ENCODE measurements around the gene CBR1. TPM values are rescaled to one million over a fixed set of nuclear protein-coding genes. Genes with fewer than 3 reads are reported as not detected.

The CBR1 gene
- total RNA-seq, 1 donor: 73.5 TPM

- no peak for TF ChIP-seq CTCF (IDR thresholded peaks at IDR 0.05; ENCODE audit: extremely low read depth, low read depth, low read length)
- Histone ChIP-seq H3K36me3 (ENCODE audit: insufficient read depth, low read length) (no peaks in the 10 kb centered on the region), H3K27ac (ENCODE audit: low read depth, low read length) (no peak overlapping the region), H3K4me1 (ENCODE audit: insufficient read depth, low read length) (peaks cover 6% of the 10 kb centered on the region), H3K4me2 (ENCODE audit: insufficient read depth, low read length) (no peak overlapping the region), H3K9me3 (ENCODE audit: low read depth, low read length) (no peaks in the 10 kb centered on the region), H3K27me3 (ENCODE audit: insufficient read depth, low read length) (peaks cover 29% of the 10 kb centered on the region), H3K79me2 (ENCODE audit: insufficient read depth, low read length) (no peaks in the 10 kb centered on the region), H4K20me1 (ENCODE audit: insufficient read depth, low read length) (no peaks in the 10 kb centered on the region), H2AFZ (ENCODE audit: low read length) (no peak overlapping the region), H3K4me3 (ENCODE audit: insufficient read depth, low read length) (no peak overlapping the region)
- no peak for DNase-seq (ENCODE audit: insufficient read length, low spot score, missing footprints)
Observed at GRCh38 chr21:36100971-36101641, 31.3 kb downstream of the CBR1 start.

- TF ChIP-seq CTCF (IDR thresholded peaks at IDR 0.05; ENCODE audit: extremely low read depth, low read depth, low read length): no peak
- H3K79me2 ChIP-seq (ENCODE audit: insufficient read depth, low read length): no peaks in the 10 kb centered on the region
Observed at GRCh38 chr21:36103434-36103833, 33.6 kb downstream of the CBR1 start.

GRCh38 chr21:36104317-36105300, 34.8 kb downstream of the CBR1 start:
- H3K4me3 ChIP-seq (ENCODE audit: insufficient read depth, low read length): peak overlapping the region; percentile 51
- H3K4me1 ChIP-seq (ENCODE audit: insufficient read depth, low read length): peaks cover 6% of the 10 kb centered on the region
- H3K79me2 ChIP-seq (ENCODE audit: insufficient read depth, low read length): no peaks in the 10 kb centered on the region
- peak; percentile 53 for TF ChIP-seq CTCF (IDR thresholded peaks at IDR 0.05; ENCODE audit: extremely low read depth, low read depth, low read length)
- H3K4me2 ChIP-seq (ENCODE audit: insufficient read depth, low read length): peak overlapping the region; percentile 68
- H4K20me1 ChIP-seq (ENCODE audit: insufficient read depth, low read length): no peaks in the 10 kb centered on the region
- H3K27me3 ChIP-seq (ENCODE audit: insufficient read depth, low read length): peaks cover 39% of the 10 kb centered on the region
- no peaks in the 10 kb centered on the region for H3K9me3 ChIP-seq (ENCODE audit: low read depth, low read length)
- no peak overlapping the region for H3K27ac ChIP-seq (ENCODE audit: low read depth, low read length)
- H2AFZ ChIP-seq (ENCODE audit: low read length): peak overlapping the region; percentile 51
- no peak for DNase-seq (ENCODE audit: insufficient read length, low spot score, missing footprints)
- H3K36me3 ChIP-seq (ENCODE audit: insufficient read depth, low read length): no peaks in the 10 kb centered on the region

More at GRCh38 chr21:36103434-36103833, 33.6 kb downstream of the CBR1 start:
- H3K4me3 ChIP-seq (ENCODE audit: insufficient read depth, low read length): no peak overlapping the region
- no peaks in the 10 kb centered on the region for H3K36me3 ChIP-seq (ENCODE audit: insufficient read depth, low read length)
- H3K27me3 ChIP-seq (ENCODE audit: insufficient read depth, low read length): peaks cover 32% of the 10 kb centered on the region
- H4K20me1 ChIP-seq (ENCODE audit: insufficient read depth, low read length): no peaks in the 10 kb centered on the region
- no peak overlapping the region for H2AFZ ChIP-seq (ENCODE audit: low read length)
- H3K27ac ChIP-seq (ENCODE audit: low read depth, low read length): no peak overlapping the region
- no peak overlapping the region for H3K4me2 ChIP-seq (ENCODE audit: insufficient read depth, low read length)
- DNase-seq (ENCODE audit: insufficient read length, low spot score, missing footprints): no peak
- peaks cover 6% of the 10 kb centered on the region for H3K4me1 ChIP-seq (ENCODE audit: insufficient read depth, low read length)
- no peaks in the 10 kb centered on the region for H3K9me3 ChIP-seq (ENCODE audit: low read depth, low read length)

Data from osteoblast (primary cell).